Skin of body (tissue), 2 donors: ENCODE data around the gene TMEM98. TPM values are rescaled to one million over a fixed set of nuclear protein-coding genes. Genes with fewer than 3 reads are reported as not detected.
"Not testable (repeated sequence)": the region's sequence is repeated elsewhere in the genome, so short reads cannot be mapped to it uniquely, and the experiment has no call there.

Source experiments
- DNase-seq: peaks from one replicate; lab custom pipeline; 2025; lab: John Stamatoyannopoulos, UW
- total RNA-seq: library from RNA; depleted of rRNA; stranded (reverse); fragments of >200 nt; gene quantifications from one replicate; pipeline ENCODE4 v1.2.3, GENCODE V29; 2014

The TMEM98 gene
- total RNA-seq, 1 donor from 2014 or later: 71.0 TPM

DNA sequence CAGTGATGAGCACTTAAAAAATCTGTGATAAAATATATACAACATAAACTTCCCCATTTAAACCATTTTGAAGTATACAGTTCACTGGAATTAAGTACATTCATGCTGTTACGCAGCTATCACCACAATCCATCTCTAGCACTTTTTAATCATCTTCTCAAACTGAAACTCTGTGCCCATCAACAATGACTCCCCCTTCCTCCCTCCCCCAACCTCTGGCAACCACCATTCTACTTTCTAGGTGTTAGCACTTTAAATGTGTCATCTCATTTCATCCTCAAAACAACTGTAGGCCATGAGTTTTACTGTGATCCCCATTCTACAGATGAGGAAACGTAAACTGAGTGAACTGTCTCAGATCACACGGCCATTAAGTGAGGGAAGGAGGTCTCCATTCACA, 13.8 kb upstream of the TMEM98 start:
- no peak for DNase-seq

DNA sequence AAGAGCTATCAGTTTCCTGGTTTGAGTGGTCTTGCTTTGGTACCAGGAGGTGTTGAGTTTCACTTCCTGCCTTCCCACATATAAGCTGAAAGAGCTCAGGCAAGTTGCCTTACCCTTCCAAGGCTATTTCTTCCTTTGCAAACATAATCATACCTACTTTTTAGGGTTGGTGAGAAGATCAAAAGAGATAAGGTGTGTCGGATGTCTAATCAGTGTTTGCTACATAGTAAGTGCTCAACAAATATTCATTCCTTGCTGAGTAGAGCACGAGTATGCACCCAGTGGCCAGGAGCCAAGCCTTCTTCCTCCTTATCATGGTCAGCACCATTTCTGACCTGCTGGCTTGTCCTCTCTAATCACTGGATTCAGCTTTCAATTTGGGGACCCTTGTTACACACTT, 12.7 kb upstream of the TMEM98 start:
- DNase-seq: no peak

DNA sequence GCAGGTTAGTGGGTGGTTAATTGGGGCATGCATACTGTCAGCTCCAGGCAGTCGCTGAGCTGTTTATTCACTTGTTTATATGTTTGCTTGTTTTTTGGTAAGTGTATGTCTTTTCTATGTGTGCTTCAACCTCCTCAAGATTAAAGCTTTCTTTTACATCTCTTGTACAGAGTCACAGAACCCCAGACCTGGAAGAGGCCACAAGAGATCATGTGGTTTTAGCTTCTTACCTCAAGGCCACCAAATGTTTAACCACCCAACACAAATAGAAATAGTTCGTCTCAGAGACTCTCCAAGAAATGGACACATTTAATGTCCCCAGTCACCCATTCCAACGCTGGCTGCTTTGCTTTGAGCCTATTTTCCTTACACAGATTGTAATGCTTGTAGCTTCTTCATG, 11.8 kb upstream of the TMEM98 start:
- no peak for DNase-seq

DNA sequence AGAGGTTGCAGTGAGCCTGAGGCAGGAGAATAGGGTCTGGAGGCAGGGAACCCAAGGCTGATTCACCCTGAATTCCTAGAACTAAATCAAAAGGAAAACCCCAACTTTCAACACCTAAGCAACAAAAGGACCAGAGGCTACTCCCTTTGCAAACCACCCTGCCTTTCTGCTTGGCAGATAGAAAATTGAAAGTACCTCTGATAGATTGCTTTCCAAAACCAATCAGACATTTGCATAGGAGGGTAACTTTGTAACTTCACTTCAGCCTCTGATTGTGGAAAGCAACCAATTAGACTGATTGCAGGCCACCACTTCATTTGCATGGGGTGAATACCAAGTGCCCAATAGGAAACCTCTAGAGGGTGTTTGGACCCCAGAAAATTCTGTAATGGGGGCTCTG, 10.9 kb upstream of the TMEM98 start:
- no peak for DNase-seq

DNA sequence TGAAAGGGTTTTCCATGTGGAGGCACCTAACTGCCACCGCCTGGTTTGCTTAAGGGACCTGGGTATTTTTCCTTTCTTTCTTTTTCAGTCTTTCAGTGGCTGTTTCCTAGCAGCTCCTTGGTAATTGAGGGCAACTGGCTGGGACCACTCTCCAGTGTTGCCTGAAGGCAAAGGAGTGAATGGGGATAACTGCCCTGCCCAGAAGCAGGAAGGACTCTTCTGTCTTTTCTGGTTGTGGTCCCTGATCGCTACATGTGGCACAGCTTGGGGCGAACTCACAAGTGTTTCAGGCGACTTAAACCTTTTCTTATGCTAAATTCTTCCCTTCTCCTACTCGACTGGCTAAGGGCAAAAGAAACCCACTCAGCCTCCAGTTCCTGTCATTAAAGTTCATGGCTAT, 10.1 kb upstream of the TMEM98 start:
- DNase-seq: no peak

DNA sequence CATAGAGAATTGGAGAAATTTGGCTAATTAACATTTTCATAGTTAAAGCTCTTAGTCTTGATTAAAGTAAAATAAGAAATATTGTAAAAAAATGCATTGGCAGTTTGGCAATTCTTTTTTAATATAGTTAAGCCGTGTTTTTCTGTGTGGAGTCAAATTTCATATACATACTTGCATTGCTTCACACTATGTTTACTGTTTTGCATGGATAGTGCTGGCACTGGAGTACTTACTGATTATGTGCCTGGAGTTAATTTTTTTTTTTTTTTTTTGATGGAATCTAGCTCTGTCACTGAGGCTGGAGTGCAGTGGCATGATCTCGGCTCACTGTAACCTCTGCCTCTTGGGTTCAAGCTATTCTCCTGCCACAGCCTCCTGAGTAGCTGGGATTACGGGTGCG, 8.1 kb upstream of the TMEM98 start:
- peak; percentile 9 for DNase-seq

DNA sequence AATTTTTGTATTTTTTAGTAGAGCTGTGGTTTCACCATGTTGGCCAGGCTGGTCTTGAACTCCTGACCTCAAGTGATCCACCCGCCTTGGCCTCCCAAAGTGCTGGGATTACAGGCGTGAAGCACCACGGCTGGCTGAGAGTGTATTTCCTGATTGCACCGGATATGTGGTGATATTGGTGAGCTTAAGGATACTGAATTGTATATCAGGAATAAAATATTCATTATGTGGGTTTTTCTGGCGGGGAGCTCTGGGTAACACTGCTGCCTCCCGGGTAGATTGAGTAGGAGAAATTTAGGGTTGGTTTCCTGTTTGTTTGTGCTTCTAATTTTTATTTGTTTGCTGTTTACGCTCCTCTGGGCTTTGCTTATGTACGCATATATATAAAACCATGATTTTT, 7.7 kb upstream of the TMEM98 start:
- no peak for DNase-seq

DNA sequence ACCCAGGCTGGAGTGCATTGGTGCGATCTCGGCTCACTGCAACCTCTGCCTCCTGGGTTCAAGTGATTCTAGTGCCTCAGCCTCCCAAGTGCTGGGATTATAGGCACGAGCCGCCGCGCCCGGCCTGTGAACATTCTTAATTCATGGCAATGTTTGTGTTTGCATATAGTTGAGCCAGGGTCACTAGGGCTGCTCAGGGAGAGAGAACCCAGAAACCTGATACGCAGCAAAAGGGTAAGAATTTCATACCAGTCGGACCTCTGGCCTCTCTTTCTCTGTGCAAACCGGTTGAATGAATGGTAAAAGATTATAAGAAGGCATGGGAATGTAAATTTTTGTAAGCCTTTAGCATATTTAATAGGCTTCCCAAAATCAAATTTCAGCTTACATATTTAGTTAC, 6.9 kb upstream of the TMEM98 start:
- no peak for DNase-seq

DNA sequence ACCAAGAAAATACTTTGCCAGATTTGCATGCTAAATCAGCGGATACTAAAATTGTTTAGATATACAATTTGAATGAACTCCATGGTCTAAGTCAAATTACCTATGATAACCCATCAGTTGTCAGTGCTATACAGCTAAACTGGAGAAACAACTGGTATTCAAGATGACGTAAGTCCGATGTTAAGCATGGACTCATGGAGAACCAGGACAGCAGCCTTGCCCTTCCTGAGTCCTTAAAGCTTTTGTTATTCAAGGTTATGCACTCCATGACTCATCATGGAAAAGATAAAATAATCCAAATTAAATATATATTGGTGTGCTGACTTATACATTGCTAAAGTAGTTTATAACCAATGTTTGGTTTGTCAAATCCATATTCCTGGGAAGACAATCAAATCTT, 4.0 kb upstream of the TMEM98 start:
- DNase-seq: not testable (repeated sequence)

DNA sequence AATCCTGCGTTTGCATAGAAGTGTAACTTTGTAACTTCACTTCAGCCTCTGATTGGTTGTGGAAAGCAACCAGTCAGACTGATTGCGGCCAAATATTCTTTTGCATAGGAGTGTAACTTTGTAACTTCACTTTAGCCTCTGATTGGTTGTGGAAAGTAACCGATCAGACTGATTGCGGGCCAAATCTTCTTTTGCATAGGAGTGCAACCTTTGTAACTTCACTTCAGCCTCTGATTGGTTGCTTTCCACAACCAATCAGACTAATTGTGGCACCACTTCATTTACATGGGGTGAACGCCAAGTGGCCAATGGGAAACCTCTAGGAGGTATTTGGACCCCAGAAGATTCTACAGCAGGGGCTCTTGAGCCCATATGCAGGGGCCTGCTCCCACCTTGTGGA, 1.8 kb upstream of the TMEM98 start:
- DNase-seq: no peak

DNA sequence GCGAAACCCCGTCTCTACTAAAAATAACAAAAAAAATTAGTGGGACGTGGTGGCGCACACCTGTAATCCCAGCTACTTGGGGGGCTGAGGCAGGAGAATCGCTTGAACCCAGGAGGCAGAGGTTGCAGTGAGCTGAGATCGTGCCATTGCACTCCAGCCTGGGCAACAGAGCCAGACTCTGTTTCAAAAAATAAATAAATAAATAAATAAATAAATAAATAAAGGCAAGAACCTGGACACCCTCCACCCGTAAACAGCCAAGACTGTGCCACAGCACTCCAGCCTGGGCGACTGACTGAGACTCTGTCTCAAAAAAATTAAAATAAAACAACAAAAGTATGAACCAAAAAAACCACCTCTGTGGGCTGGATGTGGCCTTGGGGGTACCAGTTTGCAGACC, 1.2 kb upstream of the TMEM98 start:
- DNase-seq: not testable (repeated sequence)

DNA sequence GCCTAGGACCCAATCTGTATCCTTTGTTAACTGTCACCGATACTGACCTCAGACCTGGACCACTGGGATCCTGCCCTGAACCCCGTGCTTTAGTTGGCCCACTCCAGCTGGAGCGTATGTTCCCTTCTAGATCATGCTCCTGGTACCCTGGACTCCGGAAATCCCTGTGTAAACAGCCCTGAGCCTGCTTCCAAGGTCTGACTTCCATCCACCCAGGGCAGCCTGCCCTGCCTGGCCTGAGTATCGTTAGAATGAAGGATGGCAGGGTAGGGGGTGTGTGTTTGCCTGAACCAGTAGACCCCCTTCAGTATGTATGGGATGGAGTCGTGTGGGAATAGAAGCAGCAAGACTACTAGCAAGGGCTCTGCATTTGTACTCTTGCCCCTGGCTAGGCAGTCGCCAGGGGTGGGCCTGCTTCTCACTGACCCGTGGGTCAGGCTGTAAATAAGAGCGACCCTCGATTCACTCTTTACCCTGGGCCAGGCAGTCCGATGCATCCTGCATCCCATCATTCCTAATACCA, 691 bp upstream of the TMEM98 start:
- DNase-seq: no peak

DNA sequence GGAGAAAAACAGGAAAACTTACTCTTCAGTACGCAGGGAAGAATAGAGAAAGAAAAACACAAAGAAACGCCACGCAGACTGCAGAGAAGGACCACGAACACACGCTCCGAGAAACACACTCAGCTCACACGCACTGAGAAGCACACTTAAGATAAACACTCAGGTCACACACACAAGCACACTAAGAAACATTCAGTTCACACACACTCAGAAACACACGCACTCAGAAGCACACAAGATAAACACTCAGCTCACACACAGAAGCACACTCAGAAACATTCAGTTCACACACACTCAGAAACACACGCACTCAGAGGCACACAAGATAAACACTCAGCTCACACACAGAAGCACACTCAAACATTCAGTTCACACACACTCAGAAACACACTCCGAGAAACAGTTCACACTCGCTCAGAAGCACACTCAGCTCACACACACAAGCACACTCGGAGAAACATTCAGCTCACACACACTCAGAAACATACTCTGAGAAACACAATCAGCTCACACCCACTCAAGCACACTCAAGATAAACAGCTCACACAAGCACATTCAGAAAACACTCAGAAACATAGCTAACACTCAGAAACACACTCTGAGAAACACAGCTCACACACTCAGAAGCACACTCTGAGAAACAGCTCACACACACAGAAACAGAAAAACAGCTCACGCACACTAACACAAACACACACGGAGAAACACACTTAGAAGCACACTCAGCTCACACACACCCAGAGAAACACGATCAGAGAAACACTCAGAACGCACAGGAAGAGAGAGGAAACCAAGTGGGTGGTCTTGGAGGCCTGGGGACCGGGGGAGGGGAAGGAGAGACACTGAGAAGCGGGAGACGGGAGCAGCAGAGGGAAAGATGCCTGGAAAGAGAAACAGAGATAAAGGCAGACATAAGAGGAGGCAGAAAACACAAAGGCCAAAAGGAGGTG, 908 bp downstream of the TMEM98 start:
- DNase-seq: peak; percentile 29

DNA sequence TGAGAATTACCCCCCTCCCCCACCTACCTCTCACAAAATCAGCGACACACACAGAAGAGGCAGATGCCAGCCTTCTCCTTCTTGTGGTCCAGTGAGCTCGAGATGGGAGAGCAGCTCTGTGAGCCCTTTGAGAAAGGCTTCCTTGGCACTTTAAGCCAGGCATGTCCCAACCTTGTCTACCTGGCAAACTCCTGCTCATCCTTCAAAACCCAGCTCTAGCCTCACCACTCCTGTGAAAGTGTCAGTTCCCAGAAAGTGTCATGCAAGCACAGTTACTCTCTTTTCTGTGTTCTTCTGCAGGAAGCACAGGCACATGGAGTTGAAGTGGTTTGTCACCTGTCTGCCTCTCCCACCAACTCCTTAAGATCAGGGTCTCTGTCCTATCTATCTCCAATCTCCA, 1.6 kb downstream of the TMEM98 start:
- no peak for DNase-seq

DNA sequence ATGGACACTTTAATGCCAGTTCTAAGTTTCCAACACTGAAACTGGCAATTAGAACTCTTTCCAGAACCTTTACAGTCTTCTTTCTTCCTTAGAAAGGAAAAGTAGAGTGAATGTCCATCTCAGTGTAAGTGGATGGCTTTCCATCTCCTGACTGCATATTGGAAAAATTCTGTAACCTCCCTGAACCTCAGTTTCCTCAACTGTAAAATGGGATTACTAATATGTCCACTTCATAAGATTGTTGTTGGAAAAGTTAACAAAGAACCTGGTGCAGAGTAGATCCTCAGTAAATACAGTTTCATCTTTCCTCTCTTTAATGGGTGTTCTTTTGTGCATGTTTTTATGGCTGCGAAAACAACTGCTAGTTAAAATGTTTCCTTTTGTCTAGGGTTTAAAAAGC, 2.6 kb downstream of the TMEM98 start:
- DNase-seq: no peak

DNA sequence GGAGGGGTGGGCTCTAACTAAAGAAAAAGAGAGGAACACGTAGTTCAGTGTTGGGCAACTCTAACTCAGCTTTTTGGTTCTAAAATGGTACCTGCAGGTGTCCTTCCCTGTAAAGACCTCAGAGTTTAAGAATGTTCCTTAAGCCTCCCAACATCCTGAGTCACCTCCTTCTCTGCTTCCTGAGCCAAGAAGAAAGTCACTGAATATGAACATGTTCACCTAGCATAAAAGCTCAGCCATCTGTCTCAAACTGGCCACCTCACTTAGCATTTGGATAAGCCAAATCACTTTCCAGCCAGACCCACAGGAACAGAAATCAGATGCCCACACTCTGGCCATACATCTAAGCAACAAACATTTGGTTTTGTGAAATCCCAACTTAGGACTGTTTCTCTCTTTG, 3.7 kb downstream of the TMEM98 start:
- no peak for DNase-seq

DNA sequence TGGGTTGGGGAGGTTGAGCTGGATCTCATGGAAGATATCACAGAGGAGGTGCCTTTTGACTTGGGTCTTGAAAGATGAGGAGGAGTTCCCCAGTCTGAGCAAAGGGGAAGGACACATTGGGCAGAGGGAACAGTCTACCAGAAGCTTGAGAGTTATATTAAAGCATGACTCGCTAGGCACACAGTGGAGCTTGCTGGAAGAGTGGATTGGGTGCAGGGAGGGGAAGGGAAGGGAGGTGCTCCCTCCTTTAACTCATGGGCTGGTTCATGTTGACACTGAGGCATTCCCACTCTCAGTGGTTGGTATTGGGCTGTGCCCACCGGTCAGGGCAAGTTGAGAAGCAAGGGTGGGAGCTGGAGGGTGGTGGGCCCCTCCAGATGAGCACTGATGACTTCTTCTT, 5.9 kb downstream of the TMEM98 start:
- DNase-seq: no peak

DNA sequence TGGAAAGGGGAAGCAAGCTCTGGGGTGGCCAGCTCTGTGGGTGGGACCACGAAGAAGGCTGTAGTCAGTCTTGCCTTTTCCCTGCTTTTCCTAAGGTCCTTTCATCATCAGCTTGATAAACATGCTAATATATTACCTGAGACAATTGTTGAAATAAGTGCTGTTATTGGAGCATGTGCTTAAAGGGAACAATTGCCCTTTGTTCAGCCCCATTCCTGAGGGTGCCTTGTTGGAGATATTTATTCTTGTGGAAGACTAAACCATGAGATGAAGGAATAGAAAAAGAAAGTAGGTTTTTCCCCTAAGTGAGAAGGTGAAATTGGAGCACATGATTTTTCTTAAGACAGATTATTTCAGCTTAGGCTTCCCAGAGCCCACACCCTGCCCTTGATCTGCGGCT, 7.8 kb downstream of the TMEM98 start:
- no peak for DNase-seq

DNA sequence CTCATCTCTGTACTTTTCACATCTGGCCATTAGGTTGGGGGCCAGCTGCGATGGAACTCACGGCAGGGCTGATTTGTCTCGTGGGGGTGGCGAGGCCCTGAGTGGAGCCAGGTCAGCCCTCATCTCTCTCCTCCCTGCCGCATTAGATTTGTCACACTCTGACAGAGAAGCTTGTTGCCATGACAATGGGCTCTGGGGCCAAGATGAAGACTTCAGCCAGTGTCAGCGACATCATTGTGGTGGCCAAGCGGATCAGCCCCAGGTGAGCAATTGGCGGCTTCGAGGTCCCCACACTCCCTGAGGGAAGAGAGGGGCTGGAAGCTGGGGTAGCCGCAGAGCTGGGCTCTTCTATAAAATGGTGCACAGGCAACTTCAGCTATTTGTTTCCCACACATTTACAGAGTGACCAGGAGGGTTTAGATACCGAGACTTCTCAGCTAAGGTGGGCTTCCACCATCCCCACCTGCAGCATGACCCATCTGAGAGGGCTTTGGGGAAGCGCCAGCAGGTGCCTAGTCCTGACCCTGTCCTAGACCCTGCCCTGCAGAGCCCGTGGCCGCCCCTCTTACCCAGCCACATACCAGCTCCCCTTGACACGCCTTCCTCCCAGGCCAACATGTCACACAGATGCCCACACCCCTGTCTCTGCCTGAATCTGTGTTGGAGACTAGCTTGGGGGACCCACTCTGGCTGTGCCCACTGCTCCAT, 8.4 kb downstream of the TMEM98 start:
- no peak for DNase-seq

DNA sequence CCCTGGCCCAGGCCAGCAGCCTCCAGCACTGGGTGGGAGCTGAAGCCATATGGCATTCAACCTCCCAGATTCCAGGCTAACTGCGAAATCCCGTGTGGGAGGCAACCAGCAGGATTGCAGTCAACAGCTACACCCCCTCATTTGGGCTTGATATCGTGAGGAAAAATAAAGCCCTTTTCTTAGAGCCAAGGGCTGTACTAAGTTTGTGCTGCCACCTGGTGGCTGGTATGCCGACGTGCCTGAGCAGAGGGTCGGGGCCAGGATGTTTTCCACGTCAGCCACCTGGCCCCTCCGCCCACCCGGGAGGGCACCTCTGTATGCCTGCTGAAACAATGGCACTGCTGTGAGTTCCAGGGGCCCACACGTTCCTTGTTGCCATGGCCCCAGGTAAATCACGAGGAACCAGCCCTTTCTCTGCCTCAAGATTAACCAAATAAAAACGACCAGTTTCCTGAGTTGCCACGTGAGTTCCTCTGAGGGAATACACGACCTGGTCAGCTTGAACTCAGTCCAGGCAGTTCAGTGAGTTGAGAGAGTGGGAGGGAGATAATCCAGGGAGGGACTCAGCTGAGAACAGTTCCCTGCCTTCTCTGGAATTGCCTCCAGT, 9.0 kb downstream of the TMEM98 start:
- DNase-seq: peak; percentile 13

DNA sequence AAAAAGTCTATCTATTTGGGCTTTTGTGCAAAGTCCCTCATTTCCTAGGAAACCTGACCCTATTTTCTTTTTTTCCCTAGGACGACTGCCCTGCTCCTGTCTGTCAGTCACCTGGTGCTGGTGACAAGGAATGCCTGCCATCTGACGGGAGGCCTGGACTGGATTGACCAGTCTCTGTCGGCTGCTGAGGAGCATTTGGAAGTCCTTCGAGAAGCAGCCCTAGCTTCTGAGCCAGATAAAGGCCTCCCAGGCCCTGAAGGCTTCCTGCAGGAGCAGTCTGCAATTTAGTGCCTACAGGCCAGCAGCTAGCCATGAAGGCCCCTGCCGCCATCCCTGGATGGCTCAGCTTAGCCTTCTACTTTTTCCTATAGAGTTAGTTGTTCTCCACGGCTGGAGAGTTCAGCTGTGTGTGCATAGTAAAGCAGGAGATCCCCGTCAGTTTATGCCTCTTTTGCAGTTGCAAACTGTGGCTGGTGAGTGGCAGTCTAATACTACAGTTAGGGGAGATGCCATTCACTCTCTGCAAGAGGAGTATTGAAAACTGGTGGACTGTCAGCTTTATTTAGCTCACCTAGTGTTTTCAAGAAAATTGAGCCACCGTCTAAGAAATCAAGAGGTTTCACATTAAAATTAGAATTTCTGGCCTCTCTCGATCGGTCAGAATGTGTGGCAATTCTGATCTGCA, 12.9 kb downstream of the TMEM98 start:
- no peak for DNase-seq
